ENCODE measurements around the gene ST7.

Gene ST7

DNA sequence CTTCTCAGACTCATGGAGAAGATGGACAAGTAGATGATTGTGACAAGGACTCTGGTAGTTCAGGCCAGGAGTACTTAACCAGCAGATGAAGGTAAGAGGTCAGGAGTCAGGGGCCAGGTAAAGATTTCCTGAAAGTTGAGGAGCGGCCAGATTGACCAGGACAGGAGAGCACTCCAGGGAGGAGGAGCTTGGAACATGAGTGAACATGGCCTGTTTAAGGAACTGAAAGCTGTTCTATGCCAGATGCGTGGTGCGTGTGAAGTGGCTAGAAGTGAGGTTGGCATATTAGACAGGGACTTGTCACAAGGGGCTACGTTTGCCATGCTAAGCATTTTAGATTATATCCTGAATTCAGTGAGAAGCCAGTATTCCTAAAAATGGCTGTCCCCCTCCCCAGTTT is 212.4 kb downstream of the ST7 start:
- DNase-seq, result no peak

DNA sequence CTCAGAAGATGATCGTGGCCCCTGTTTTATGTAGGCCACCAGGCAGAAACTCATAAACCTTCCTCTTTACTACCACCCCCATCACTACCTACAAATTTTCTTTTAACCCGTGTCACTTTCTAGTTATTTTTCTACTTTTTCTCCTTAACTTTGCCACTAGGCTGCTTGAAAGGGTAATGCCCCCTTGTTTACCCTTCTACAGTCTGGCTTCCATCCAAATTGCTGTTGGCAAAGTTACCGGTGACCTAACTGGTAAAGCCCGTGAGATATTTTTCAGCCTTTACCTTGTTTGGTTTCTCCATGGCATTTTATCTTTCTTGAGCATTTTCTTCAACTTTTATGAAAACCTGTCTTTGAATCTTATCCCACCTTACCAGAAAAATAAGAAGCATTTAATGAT is 216.6 kb downstream of the ST7 start:
- DNase-seq, result no peak

DNA sequence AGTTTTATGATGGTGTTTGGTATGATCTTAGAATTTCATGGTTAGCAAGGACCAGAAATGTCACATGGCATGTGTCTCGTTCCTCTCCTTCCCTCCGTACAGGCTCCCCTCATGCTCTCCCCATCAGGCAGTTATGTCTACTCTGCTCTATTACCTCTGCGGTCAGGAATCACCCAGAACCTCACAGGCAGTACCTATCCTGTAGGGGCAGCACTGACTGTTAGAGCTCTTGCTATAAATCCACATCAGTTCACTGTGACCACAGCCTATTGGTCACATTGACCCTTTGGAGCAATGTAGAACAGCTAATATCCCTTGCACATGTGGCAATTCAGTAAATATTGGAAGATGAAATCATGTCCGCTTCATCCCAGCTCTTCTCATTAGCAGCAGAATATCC is 217.8 kb downstream of the ST7 start:
- DNase-seq, result no peak

DNA sequence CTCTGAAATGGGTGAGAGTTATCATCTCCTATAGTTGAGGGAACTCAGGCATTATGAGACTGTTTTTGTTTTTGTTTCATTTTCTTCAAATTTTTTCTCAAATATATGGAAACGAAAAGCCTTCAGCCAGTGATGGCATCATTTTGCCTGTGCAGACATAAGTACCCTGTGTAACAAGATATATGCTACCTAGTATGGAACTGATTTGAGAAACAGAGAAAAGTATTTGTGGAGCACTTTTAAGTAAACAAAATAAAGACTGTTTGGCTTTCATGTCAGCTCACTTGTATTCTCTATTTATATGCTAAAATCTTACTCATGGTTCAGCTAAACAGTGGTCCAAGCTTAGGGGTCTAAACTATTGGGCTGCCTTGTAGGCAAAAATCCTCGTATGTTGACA is 219.0 kb downstream of the ST7 start:
- no peak for DNase-seq

DNA sequence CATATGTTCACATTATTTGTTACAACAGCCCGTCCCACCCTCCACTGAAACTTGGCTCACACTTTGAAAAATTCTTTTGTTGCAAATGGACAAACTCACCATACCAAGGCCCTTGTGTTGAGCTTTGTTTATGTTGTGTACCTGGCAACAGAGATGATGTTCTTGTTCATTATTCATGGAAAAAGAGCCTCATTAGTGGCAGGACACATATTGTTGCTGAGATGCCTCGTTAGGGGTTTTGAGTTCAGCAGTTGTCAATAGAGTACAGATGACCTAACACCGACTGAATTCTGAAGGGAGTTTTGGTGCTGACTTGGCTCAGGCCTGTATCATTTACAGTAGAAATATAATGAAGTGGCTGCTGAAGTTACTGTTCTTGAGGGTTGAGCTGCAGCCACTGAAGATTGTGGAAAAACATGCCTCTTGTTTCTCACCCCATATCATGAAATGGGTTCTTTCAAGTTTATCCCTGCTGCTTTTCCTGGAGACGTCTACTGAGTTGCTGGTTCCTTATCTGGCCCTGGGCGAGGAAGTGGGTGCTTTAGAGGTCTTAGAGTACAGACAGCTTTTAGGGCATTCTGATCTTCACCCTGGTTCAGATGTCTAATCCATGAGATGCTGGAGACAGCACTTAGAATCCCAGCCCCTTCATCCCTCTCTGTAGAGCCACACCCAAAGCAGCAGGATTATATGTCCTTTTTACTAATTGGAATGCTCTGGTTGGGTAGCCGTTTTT is 219.9 kb downstream of the ST7 start:
- DNase-seq, result no peak

DNA sequence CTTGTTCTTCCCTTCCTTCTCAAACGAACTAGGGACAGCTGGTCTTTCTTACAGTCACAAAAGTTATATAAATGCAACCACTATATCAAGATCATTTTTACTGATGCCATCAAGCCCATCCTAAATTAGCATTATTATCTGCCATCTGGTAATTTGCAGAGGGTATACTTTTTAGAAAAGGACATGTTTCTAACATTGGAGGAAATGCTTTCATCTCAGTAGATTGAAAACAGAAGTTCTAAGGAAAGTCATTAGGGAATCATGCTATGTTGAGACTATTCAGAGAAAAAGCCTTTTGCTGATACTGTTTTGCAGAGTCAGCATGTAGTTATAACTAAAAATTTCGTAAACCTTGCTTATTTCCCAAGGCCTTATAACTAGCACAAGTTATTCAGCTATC is 222.9 kb downstream of the ST7 start:
- no peak for DNase-seq

DNA sequence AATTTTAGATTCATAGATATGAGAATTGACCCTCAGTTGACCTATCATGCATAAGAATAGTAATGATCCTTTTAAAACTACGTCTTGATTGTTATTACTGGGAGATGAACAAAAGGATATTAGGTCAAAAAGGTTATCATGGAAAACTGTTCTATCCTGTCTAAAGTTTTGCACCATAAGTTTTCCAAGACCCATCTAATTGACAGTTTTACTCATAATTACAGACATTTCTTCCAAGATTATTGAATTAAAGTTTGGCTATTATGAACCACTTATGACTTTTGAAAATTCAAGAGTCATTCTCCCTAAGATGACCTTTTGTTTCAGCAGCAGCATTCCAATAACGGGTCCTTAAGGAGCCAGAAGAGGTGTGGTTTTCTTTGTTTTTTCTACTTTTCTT is 225.3 kb downstream of the ST7 start:
- DNase-seq, result no peak

DNA sequence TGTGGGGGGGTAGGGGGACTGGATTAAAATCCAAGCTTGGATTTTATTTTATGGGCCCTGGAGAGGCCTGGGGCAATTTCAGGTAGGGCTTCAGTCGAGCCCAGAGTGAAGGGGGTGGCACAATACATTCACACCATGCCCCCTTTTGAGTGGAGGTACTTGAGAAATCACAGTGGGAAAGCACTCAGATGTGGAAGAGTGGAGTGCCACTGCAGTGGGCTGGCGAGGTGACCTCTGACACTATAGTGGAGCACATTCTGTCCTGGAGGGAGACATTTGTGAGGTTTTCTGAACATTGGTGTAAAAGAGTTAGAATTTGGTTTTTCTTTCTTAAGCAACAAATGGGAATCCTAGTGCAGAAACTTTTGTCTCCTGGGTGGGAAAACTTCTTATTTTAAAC is 226.4 kb downstream of the ST7 start:
- DNase-seq, result no peak

DNA sequence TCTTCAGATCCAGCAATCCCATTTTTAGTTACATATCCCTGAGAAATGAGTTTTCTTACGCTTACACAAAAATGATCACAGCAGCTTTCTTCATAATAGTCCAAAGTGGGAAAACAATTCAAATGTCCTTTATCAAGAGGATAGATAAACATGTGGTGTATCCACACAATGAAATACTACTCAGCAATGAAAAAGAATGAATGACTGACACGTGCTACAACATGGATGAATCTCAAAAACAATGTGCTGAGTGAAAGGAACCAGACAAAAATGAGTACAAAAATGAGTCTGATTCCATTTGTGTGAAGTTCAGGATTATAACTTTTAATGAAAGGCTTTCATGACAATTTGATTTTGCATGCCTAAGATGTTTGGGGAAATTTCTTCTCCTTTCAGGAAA is 230.4 kb downstream of the ST7 start:
- no peak for DNase-seq

DNA sequence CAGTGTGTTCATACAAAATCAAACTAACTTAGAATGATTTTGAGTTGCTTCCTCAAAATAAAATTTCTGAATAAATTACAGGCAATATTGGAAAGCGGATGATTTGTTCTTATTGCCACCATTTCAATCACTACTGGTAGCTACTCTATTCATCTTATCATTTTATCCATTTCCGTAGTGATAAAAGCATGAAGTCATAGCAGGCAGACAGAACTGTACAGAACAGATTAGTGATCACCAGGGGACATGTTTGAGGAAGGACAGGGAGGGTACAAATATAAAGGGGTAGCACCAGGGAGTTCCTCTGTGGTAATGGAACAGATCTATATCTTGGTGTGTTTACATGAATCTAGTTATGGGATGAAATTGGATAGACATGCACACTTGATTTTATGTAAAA is 231.1 kb downstream of the ST7 start:
- DNase-seq, result no peak

DNA sequence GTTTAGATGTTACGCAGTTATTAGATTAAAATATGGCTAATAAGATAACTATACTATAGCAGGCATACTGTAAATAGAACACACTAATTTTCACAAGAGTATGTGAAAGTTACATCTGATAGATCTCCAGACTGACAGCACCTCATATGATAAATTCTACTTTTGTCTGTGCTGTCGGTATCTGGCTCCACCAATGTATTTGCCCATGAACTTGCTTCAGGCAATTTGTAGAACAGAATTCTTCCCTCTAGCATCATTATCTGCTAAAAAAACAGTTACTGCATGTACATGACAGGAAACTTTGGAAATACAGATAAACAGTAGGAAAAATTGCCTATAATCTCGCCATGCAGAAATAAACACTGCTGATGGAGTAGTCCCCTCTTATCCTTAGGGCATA is 231.8 kb downstream of the ST7 start:
- DNase-seq, result no peak

DNA sequence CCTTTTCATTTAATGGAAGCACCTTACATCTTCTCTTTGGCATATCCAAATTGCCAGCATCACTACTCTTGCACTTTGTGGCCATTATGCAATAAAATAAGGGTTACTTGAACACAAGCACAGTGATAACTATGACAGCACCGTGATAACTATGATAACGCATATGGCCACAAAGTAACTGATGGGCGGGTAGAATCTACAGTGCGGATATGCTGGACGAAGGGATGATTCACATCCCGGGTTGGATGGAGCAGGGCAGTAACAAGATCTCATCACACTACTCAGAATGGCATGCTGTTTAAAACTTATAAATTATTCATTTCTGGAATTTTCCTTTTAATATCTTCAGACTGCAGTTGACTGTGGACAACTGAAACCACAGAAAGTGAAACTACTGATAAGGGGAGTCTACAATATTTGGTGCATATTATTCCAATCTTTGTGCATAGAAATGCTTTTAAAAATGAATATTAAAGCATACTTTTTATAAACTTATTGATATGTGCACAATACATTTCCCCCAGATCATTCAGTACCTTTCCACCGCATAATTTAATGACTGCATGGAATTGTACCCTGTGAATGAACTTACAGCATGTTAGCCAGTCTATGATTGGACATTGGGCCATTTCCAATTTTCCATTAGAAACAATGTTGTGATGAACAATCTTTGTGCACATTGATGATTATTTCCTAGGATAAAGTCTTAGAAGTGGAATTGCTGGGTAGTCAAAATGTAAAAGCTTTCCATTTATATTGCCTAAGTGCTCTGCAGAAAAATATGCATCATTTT is 233.1 kb downstream of the ST7 start:
- no peak for DNase-seq

DNA sequence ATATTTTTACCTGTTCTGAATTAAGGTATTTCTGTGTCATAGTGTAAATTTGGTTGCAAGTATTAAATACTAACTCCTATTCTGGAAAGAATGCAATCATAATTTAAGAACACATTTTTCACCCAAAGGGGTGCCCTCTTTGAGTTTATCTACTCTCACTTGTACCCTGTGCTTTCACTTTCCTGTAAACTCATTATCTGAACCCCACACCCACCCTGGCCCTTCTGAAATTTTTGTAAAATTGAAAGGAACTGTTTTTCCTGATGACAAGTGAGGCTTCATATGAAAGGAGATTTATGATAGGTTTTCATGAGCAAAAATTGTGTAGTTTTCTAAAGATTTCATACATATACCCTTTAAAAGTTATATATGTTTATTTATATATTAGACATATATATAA is 235.1 kb downstream of the ST7 start:
- DNase-seq, result no peak

DNA sequence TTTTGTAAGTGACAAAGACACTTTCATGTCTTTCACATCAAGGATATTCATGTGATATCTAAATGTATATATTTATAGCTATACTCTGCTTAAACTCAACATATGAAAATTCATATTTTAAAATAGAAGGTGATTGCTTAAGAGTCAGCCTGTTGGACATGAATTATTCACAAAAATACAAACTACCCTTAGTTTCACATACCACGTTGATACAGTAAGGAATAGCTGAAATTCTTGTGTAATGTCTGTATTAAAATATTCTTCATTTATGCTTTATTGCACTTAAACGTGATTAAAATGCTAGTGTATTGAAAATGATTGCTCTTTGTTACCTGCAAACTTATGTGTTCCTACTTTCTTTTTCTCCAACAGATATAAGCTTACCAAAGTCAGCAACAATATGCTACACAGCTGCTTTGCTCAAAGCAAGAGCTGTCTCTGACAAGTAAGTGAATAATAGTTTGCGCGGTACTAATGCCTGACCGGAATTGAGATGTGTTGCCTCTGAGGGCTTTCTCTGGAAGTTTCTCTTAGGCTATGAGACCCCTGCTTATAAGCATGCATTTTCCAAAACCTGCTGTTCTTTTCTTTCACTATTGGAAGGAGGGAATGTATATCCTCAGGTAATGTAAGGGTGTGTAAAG is 235.8 kb downstream of the ST7 start:
- DNase-seq, result no peak

DNA sequence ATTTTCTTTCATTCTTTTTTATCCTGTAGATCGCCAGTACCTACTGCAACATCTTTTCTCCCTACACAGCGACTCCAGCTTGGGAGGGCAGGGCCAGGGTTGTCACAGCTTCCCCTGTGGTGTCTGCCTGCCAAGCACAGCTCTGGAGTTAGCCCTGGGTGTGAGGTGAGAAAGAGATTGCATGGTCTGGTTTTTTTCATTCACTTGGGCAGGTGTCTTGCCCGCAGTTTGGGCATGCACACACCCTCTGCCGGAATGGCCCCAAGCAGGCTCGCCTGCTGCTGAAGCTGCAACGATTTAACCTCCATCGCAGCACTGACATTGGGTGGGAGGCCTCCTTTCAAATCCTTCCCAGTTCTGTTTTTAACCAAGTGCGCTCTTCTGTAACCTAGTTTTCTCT is 236.8 kb downstream of the ST7 start:
- DNase-seq, result no peak

DNA sequence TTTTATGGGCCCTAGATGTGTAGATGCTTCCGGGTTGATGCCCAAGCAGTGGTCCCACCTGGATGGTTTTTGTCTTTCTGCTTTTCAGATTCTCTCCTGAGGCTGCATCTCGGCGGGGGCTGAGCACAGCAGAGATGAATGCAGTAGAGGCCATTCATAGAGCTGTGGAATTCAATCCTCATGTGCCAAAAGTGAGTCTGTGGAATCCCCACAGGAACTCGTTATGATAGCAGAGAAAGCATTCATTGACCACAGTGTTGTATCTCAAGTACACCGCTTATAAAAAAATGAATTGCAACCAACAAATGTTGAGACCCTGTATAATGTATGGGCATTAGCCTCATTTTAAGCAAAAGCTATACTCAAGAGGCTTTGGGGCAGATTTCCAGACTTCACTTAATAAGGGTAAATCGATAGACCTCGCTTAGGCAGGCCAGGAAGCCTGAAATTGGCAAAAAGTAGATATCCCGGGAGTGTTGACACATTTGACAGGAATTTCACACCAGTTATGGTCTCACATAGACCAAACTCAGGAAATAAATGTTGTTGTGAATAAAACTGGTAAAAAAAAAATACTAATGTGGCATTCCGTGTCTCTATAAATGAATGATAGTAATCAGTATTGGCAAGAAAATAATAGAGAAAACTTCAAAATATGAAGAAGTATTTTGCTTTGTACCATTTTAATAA is 237.6 kb downstream of the ST7 start:
- no peak for DNase-seq

DNA sequence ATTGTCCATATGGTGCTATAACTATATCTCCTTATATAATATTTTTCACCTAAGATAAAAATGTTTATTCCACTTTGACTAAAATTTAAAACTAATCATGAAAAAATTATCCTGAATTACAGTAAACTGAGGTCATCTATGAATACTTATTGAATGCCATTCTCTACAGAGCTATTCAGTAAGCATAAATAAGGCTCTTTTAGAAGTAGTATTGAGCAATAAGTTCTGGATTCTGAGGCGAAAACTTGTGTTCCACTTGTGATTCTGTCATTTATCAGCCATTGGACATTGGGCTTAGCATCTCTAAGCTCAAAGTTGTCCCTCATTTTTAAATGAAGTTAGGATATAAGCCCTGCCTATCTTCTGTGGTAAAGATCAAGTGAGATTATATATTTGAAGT is 238.8 kb downstream of the ST7 start:
- DNase-seq, result no peak

DNA sequence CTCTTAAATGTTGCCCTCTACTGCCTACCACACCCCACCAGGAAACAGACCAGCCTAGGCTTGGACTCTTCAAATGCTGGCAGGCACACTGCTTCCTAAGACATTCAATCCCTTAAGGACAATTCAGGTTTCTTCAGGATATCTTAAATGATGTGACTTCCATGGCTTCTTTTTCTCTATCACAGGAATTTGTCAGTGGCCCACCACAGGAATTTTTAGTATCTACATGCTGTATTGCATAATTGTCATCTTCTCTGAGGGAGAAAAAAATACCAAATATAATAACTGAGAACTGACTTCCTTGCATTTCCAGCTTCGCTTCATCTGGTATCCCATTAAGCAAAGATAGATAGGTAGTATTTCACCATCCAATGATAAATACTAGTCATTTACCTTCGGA is 240.3 kb downstream of the ST7 start:
- no peak for DNase-seq

DNA sequence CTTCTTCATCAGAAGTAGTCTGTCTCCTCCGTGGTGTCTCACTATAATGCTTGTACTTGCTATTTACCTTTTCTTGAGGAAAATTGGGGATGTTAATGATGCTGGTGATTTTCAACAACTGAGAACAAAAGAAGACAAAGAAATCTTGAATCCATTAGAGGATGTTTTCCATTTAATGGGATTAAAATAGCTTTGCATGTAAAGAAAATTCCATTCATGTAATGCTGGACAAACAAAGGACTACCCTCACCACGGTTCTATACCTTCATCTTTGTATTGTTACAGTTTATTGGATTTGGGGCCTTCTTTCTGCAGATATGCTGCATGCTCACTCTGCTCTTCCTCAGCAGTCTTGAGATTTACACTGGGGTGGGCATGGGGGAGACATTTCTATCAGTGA is 241.1 kb downstream of the ST7 start:
- DNase-seq, result no peak

DNA sequence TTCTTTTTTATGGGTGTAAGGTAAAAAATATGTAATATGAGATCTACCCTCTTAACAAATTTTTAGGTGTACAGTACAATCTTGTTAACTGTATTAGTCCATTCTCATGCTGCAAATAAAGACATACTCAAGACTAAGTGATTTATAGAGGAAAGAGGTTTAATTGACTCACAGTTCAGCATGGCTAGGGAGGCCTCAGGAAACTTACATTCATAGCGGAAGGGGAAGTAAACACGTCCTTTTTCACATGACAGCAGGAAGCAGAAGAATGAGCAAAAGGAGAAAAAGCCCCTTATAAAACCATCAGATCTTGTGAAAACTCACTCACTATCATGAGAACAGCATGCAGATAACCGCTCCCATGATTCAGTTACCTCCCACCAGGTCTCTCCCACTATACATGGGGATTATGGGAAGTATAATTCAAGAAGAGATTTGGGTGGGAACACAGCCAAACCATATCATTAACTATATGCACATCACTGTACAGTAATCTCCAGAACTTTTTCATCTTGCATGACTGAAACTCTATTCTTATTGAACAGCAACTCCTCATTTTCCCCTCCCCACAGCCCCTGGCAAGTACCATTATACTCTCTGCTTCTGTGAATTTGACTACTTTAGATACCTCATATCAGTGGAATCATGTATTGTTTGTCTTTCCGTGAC is 242.2 kb downstream of the ST7 start:
- DNase-seq, result no peak

DNA sequence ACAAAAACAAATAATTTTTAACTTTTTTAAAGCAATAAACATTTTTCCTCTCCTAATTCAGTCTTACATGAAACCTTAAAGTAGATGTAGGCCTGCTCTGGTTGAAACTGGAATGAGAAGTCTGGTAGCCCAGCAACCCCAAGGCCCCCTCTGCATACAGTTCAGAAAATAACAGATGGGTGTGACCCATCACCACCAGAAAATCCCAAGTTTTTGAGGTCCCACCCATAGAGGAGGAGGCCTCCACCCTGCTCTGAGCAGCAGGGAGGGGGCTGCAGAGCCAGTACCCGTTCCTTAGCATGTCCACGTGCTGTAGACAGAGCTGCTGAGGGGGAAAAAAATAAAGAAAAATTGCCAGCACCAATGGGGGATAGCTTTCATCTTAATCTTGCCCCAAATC is 246.8 kb downstream of the ST7 start:
- no peak for DNase-seq

DNA sequence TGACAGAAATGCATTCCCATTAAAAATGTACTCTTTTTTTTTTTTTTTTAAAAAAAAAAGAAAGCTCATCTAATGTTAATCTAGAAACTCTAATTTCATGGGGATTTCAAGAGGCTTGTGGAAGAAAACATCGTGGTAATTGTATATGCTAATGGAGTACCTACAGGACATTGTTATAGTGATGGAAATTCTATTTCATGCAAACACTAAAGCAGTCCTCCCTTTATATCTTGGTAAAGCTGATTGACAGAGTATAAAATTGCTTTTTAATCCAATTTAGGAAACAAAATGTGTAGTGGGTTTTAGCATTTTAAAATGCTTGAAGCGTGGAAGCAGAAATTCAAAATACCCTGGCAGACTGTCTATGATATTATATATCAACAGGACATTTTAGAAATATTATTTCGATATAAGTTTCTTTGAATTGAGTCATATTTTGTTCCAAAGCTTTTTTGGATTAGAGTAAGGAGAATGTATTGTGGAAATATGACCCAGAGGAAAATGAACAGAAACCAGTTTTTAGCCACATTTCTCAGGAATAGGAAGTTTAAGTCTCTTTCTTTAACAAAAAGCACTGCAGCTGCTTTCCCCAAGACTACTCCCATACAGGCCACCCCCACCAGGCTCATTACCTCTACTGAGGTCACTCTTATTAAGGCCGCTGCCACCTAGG is 247.6 kb downstream of the ST7 start:
- DNase-seq, result no peak

DNA sequence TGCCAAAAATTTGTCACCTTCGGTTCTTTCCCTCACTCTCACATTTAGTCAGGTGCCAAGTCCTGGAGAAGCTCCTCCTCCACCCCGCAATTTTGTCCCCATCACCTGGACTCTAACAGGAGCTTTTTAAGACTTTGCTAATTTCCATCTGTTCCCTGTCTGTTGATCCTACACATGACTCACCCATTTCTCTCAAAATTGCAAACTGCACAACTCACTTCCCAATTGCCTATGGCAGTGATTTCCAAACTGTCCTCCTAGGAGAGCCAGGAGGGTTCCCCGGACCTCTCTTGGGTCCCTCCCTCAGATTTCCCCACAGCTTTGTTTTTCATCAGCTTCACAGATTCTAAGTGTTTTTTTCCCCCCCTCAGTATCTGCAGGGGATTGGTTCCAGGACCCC is 249.2 kb downstream of the ST7 start:
- no peak for DNase-seq
